Astrocyte (in vitro differentiated cells and primary cell): Measurements from ENCODE around the gene ZER1. TPM values are rescaled to one million over a fixed set of nuclear protein-coding genes. Genes with fewer than 3 reads are reported as not detected.

Experiments used
- DNase-seq: peaks from one replicate; pipeline ENCODE4 v3.0.0-alpha.2; 2010; ENCODE audit warnings: low read depth
- FAIRE-seq: peaks from 2 replicates; lab custom pipeline; 2011; peaks lifted over from hg19 to GRCh38; lab: Jason Lieb, UNC
- H2AFZ ChIP-seq: 2 replicates; pipeline ENCODE4 v1.6.0; 2012; ENCODE audit warnings: low read depth, low read length, inconsistent platforms
- H3K27ac ChIP-seq: 2 replicates; pipeline ENCODE4 v1.5.1; 2011; ENCODE audit warnings: low read depth, low read length, inconsistent platforms
- H3K27me3 ChIP-seq: 2 replicates; pipeline ENCODE4 v1.6.0; 2011; ENCODE audit warnings: low read length, inconsistent platforms; ENCODE audit not compliant: insufficient read depth
- H3K36me3 ChIP-seq: 2 replicates; pipeline ENCODE4 v1.5.1; 2011; ENCODE audit warnings: low read length, inconsistent platforms; ENCODE audit not compliant: insufficient read depth
- H3K4me1 ChIP-seq: 2 replicates; pipeline ENCODE4 v1.5.1; 2011; ENCODE audit warnings: low read length, inconsistent platforms; ENCODE audit not compliant: insufficient read depth
- H3K4me2 ChIP-seq: 2 replicates; pipeline ENCODE4 v1.6.0; 2012; ENCODE audit warnings: low read length, inconsistent platforms
- H3K4me3 ChIP-seq: 2 replicates; pipeline ENCODE4 v1.5.1; 2011; ENCODE audit warnings: low read depth, mild to moderate bottlenecking, low read length, inconsistent platforms; ENCODE audit not compliant: insufficient read depth
- H3K79me2 ChIP-seq: 2 replicates; pipeline ENCODE4 v1.6.0; 2012; ENCODE audit warnings: mild to moderate bottlenecking, low read length, inconsistent platforms; ENCODE audit not compliant: insufficient read depth
- H3K9ac ChIP-seq: 2 replicates; pipeline ENCODE4 v1.6.0; 2012; ENCODE audit warnings: mild to moderate bottlenecking, low read length, inconsistent platforms
- H3K9me3 ChIP-seq: 2 replicates; pipeline ENCODE4 v1.5.1; 2012; ENCODE audit warnings: low read depth, mild to moderate bottlenecking, low read length, inconsistent platforms; ENCODE audit not compliant: insufficient read depth
- H4K20me1 ChIP-seq: 2 replicates; pipeline ENCODE4 v1.6.0; 2012; ENCODE audit warnings: low read length, inconsistent platforms; ENCODE audit not compliant: insufficient read depth
- H3K27ac Mint-ChIP-seq: one replicate; pipeline ENCODE4 v1.8.0; 2021; ENCODE audit warnings: mild to moderate bottlenecking, mixed read lengths; ENCODE audit not compliant: unreplicated experiment
- H3K27me3 Mint-ChIP-seq: one replicate; pipeline ENCODE4 v1.8.0; 2021; ENCODE audit warnings: low read depth, mixed read lengths; ENCODE audit not compliant: unreplicated experiment
- H3K36me3 Mint-ChIP-seq: one replicate; pipeline ENCODE4 v1.8.0; 2021; ENCODE audit warnings: low read depth, mixed read lengths; ENCODE audit not compliant: unreplicated experiment
- H3K4me1 Mint-ChIP-seq: one replicate; pipeline ENCODE4 v1.8.0; 2021; ENCODE audit warnings: low read depth, mixed read lengths; ENCODE audit not compliant: unreplicated experiment
- H3K4me3 Mint-ChIP-seq: one replicate; pipeline ENCODE4 v1.8.0; 2021; ENCODE audit warnings: mild to moderate bottlenecking, moderate library complexity, mixed read lengths; ENCODE audit not compliant: unreplicated experiment
- H3K9me3 Mint-ChIP-seq: one replicate; pipeline ENCODE4 v1.8.0; 2021; ENCODE audit warnings: mild to moderate bottlenecking, mixed read lengths; ENCODE audit not compliant: unreplicated experiment
- EZH2 ChIP-seq: IDR thresholded peaks from 2 replicates; pipeline ENCODE4 v1.6.1; 2012; ENCODE audit warnings: mild to moderate bottlenecking, low read length, inconsistent platforms; ENCODE audit not compliant: insufficient read depth
- total RNA-seq: library from RNA; stranded (reverse); gene quantifications from 2 replicates; pipeline ENCODE4 v1.2.1, GENCODE V29; 2021
- TF ChIP-seq, protein P1 (sequence below): IDR thresholded peaks from 2 replicates; pipeline ENCODE4 v1.5.1; 2011; ENCODE audit warnings: low read depth, mild to moderate bottlenecking, inconsistent platforms, low read length, moderate library complexity; ENCODE audit not compliant: insufficient read depth

The ZER1 gene
- total RNA-seq, 1 donor from 2014 or later = 31.0 TPM

DNA sequence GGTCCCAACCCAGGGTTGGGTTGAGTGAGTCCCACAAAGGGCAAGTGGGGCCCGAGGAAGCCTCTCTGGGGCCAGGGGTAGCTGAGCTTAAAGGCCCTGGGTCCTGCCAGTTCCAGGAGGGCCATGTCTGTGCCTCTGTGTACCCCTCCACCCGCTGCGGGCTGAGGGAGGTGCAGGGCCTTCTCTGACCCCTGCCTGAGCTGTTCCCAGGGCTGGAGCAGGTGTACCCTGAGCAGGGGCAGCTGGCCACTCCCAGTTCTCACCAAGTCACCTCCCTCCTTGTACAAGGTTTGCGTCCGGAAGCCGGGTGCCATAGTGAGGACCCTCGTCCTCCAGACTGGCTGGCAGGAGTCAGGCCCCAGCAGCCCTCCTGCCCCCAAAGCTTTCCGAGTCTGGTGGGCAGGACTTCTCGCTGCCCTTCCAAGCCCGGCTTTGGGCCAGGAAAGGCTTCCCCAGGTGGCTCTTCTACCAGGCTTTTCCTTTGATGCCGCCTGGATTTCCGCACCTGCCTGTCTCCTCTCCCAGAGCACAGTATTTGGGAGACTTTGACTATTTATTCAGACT is 37.4 kb upstream of the ZER1 start:
- Histone ChIP-seq H2AFZ (no peak overlapping the region), H3K4me1 (no peaks in the 10 kb centered on the region), H3K9ac (no peak overlapping the region), H3K27ac (no peak overlapping the region), H3K4me3 (no peak overlapping the region), H4K20me1 (no peaks in the 10 kb centered on the region), H3K4me2 (no peak overlapping the region), H3K9me3 (no peaks in the 10 kb centered on the region), H3K36me3 (peaks cover under 1% of the 10 kb centered on the region), H3K27me3 (no peaks in the 10 kb centered on the region), H3K79me2 (no peaks in the 10 kb centered on the region)
- Mint-ChIP-seq H3K9me3 (no peaks in the 10 kb centered on the region), H3K27me3 (no peaks in the 10 kb centered on the region), H3K4me1 (no peaks in the 10 kb centered on the region), H3K4me3 (no peak overlapping the region), H3K27ac (no peak overlapping the region), H3K36me3 (peaks cover 5% of the 10 kb centered on the region)
- TF ChIP-seq EZH2 = no peak
- TF ChIP-seq, protein P1, sequence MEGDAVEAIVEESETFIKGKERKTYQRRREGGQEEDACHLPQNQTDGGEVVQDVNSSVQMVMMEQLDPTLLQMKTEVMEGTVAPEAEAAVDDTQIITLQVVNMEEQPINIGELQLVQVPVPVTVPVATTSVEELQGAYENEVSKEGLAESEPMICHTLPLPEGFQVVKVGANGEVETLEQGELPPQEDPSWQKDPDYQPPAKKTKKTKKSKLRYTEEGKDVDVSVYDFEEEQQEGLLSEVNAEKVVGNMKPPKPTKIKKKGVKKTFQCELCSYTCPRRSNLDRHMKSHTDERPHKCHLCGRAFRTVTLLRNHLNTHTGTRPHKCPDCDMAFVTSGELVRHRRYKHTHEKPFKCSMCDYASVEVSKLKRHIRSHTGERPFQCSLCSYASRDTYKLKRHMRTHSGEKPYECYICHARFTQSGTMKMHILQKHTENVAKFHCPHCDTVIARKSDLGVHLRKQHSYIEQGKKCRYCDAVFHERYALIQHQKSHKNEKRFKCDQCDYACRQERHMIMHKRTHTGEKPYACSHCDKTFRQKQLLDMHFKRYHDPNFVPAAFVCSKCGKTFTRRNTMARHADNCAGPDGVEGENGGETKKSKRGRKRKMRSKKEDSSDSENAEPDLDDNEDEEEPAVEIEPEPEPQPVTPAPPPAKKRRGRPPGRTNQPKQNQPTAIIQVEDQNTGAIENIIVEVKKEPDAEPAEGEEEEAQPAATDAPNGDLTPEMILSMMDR = no peak
- FAIRE-seq = no peak
- no peak for DNase-seq

DNA sequence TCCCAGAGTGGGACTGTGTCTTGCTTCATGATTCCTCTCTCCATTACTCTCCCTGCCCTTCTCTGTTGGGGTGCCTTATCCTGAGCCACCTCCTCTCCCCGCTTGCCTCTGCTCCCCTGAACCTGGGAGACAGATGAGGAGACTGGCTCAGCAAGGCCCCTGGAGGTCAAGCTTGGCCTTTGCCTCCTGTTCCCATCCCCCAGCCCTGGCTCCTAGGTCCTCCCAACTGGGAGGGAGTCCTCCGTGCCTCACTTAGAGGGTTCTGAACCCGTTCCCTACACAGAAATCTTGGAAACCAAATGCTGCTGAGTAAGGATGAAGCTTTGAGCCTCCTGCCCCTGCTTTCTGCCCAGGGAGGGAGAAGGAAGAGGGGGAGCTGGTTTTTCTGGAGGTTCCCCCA is 36.8 kb upstream of the ZER1 start:
- no peak overlapping the region for H2AFZ ChIP-seq
- H4K20me1 ChIP-seq = no peaks in the 10 kb centered on the region
- no peak overlapping the region for H3K4me2 ChIP-seq
- Mint-ChIP-seq H3K4me3 (no peak overlapping the region), H3K4me1 (no peaks in the 10 kb centered on the region), H3K9me3 (no peaks in the 10 kb centered on the region), H3K27ac (no peak overlapping the region), H3K27me3 (no peaks in the 10 kb centered on the region), H3K36me3 (peaks cover 5% of the 10 kb centered on the region)
- H3K9me3 ChIP-seq = no peaks in the 10 kb centered on the region
- H3K36me3 ChIP-seq = peaks cover 6% of the 10 kb centered on the region
- no peak overlapping the region for H3K4me3 ChIP-seq
- no peaks in the 10 kb centered on the region for H3K4me1 ChIP-seq
- no peak overlapping the region for H3K27ac ChIP-seq
- H3K27me3 ChIP-seq = no peaks in the 10 kb centered on the region
- H3K79me2 ChIP-seq = no peaks in the 10 kb centered on the region
- FAIRE-seq (no peak), DNase-seq (no peak)
- no peak overlapping the region for H3K9ac ChIP-seq
- no peak for TF ChIP-seq EZH2
- TF ChIP-seq, protein P1 = no peak

DNA sequence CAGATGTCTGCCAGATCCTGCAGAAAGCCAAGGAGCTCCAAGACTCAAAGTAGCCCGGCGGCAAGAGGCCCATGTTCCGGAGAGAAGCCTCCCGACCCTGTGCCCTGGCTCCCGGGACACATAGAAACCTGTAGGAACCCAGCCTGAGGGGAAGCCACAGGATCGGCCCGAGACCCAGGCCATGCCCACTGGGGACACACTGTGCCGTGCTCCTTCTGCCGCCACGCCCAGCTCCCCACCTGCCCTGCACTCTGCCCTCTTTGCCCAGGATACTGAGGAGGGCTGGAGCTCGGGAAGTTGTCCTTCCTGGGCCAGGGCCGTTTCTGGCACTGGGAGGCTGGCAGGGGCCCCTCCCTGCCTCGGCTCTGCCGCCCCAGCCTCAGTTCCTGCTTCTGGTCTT is 36.1 kb upstream of the ZER1 start:
- Histone ChIP-seq H3K27me3 (no peaks in the 10 kb centered on the region), H3K36me3 (peaks cover 12% of the 10 kb centered on the region), H3K4me3 (no peak overlapping the region), H3K9me3 (no peaks in the 10 kb centered on the region), H4K20me1 (no peaks in the 10 kb centered on the region), H3K4me1 (no peaks in the 10 kb centered on the region), H2AFZ (no peak overlapping the region), H3K4me2 (no peak overlapping the region), H3K79me2 (no peaks in the 10 kb centered on the region), H3K9ac (no peak overlapping the region), H3K27ac (no peak overlapping the region)
- Mint-ChIP-seq H3K36me3 (peaks cover 7% of the 10 kb centered on the region), H3K9me3 (no peaks in the 10 kb centered on the region), H3K4me3 (no peak overlapping the region), H3K27me3 (no peaks in the 10 kb centered on the region), H3K4me1 (no peaks in the 10 kb centered on the region), H3K27ac (no peak overlapping the region)
- no peak for TF ChIP-seq EZH2
- TF ChIP-seq, protein P1 = no peak
- DNase-seq = no peak
- no peak for FAIRE-seq
